HT-29 (cell line): ENCODE results near the gene KLHL30. TPM values are rescaled to one million over a fixed set of nuclear protein-coding genes. Genes with fewer than 3 reads are reported as not detected.

Source experiments
- DNase-seq: peaks from one replicate; pipeline ENCODE4 v3.0.0-alpha.2; 2015; ENCODE audit warnings: low spot score
- total RNA-seq: library from RNA; depleted of rRNA; stranded (reverse); fragments of >200 nt; shearing (Covaris generic); gene quantifications from 2 replicates; pipeline ENCODE4 v1.2.3, GENCODE V29; 2014

The KLHL30 gene
- total RNA-seq, 1 experiment from 2014 or later: 1.7 TPM

- DNase-seq: no peak
Observed at GRCh38 chr2:238148981-238149380, 10.5 kb downstream of the KLHL30 start.

- no peak for DNase-seq
Observed at GRCh38 chr2:238149841-238150572, 11.5 kb downstream of the KLHL30 start.

DNA sequence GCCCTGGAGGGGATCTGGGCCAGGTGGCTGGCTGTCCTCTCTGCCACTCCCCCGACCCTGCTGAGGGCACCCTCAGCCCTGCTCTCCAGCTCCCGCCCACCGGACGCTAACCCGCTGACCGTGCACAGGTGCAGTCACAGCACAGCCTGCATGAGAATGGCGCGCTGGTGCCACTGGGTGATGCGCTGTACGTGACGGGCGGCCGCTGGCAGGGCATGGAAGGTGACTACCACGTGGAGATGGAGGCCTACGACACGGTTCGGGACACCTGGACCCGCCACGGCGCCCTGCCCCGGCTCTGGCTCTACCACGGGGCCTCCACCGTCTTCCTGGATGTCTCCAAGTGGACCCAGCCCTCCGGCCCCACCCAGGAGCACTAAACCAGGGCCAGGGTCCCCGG lies 12.2 kb downstream of the KLHL30 start:
- no peak for DNase-seq

DNA sequence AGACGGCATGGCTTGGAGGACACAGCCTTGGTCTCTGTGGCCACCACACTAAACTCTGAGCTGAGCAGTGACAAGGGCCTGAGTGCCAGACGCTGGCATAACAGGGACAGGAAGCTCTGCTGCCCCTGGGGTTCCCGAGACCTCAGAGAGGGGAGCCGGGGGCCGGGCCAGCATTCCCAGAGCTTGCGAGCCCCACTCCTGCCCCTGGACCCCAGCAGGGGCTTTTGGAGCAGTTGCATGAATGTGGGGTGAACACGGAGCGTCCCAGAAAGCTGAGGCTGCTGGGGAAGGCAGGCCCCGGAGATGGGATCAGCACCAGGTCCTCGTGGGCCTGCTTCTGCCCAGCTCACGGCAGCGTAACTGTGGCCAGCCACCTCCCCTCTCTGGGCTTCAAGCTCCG lies 12.7 kb downstream of the KLHL30 start:
- no peak for DNase-seq

DNA sequence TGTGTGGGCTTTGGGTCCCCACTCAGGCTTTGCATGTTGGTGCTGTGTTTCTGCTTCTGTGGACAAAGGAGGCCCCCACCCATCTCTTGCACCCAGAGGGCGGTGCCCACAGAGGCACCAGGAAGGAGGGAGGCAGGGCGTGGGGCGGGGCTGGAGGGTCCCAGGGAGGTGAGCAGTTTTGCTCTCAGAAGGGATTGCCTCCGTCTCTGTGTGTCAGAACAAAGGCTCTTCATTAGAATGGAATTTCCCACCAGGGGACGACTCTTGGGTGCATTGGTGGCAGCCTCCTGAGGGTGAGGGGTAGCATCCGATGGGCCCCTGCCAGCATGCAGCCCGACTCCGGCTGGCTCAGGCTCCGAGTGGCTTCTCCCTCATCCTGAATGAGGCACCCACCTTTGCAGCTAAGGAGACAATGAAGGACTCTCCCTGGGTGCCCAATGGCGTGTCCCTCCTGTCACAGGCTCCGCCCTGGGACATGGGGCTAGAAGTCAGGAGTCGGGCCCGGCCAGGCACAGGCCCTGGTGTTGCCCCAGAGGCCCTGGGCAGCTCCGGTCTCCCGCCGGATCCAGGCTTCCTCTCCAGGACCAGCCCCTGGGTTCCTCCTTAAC lies 13.3 kb downstream of the KLHL30 start:
- DNase-seq: no peak

DNA sequence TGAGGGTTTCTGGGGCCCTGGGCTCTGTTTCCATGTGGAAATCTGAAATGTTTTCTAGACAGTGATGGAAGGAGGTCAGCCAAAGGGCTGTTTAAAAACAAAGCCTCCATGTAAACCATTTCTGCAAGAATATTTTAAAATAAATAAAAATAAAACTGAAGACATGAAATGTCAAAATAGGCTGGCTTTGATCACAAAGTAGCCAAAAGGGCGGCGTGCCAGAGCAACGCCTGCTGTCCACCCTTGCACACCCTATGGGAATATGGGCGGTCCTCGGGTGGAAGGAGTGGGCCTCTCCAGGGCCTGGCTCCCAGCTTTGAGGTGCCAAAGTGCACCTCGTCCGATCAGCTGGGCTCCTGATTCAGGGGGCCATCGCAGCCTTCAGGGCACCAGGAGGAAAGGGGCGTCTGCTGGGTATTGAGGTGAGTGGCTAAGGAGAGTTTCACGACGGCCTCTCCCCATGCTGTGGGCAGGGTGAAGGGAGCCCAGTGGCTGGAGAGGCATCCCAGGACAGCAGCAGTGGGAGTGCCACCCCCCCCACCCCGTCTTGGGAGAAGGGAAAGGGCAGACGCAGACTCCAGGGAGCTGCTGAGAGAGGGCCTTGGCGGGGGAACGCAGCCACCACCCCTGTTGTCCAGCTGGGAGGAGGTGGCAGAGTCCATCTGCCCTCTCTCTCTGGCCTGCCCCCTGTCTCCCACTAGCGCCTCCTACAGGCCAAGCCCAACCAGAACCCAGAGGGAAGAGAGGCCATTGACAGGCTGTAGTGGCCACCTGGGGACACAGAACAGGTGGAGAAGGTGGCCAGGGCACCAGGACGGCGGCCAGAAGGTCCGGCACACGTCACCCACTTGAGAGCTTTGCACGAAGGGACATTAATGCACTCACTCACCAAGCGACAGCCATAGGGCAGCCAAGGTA lies 14.6 kb downstream of the KLHL30 start:
- DNase-seq: no peak

DNA sequence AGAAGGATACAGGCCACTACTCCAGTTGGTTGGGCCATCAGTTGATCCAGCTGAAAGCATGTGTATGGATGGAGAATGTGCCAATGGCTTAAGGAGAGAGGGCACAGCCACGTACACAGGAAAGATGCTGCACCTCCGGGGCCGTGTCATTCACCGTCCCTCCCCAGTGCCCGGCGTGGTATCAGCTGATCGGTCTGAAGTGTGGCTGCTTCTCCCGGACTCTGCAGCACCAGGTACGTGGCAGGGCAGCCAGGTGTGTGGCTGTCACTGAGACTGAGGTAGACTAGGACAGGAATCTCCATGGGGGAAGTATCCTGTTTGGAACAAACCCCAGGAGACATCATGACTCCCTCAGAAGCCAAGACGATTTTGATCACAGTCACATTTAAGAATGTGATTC lies 16.1 kb downstream of the KLHL30 start:
- DNase-seq: no peak

DNA sequence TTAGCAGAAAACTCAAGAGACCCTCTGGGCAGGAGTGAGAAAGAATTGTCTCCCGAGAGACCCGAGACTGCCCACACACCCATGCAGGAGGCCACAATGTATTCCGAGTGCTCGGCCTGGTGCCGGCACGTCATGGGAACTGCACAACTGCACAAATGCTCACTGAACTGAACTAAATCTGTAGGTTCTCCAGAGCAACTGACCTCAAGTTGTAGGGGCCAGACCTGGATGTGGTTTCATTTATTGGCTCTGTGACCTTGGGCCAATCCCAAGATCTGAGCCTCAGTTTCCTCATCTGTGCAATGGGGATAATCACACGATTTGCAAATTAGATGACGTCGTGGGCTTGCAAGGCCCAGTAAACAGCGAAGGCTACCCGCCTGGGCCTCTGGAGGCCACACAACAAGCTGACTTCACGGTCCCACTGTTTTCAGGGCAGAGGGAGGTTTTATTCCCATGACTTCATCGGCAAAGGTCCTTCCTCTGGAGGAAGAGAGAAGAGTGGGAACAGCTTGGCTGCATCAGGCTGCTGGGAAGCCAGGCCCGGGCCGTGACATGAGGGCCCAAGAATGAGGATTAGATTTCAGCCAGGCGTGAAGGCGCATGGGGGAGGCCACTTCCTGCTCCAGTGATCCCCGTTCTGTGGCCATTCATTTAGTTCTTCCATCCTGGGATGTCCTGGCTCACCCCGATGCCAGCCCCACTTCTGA lies 16.7 kb downstream of the KLHL30 start:
- DNase-seq: no peak

GRCh38 chr2:238155761-238156694 lies 17.6 kb downstream of the KLHL30 start:
- no peak for DNase-seq

- no peak for DNase-seq
Observed at GRCh38 chr2:238157506-238158017, 19.1 kb downstream of the KLHL30 start.

DNA sequence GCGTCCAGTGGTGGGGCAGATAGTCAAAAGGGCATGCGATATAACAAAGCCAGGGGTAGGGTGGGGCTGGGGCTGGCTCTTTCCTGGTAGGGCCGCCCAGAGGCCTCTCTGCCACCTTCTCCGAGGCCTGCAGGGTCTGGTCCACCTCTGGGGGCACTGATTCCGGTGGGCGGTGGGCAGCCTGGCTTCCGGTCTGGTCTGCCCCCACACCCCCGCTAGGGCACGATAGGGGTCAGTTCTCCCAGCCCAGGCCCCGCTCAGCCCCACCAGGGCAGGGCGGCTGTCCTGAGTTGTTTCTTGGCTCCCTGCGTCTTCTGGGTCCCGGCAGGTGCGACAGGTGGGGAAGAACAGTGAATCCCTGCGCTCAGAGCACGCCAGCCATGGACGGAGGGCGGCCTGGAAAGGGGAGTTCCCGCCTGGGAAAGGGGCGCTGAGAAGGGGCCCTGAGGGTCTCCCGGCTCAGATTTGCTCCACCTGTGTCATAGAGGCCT lies 19.6 kb downstream of the KLHL30 start:
- no peak for DNase-seq

DNA sequence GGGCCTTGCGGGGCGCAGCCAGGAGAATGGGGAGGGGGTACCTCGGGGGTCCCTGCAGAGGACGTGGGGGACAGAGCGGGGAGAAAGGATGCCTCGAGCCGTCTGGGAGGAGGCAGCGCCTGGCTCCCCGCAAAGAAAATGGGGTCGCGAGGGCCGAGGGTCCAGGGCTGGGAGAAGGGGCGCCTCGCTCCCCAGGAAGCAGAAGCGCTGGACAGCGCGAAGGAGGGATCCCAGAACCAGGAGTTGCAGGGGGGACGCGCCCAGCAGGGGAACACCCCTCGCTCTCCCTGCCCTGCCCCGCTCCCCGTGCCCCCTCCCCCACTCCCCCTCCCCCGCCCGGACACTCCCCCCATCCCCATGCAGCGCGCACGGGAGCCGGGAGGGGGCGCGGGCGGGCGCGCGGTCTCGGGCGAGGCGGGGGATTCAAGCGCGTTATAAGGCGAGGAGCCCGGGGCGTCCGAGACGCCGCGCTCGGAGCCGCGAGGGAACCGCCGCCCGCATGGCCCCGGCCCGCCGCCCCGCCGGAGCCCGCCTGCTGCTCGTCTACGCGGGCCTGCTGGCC lies 20.1 kb downstream of the KLHL30 start, which contains the start of gene ERFE:
Gene ERFE, plus strand, starts transcription at position 462 of the 562 bp plus-strand sequence. Its CDS starts 38 bp downstream, at position 500.
- DNase-seq: peak; percentile 39

GRCh38 chr2:238159071-238159539 lies 20.6 kb downstream of the KLHL30 start:
- DNase-seq: no peak

- no peak for DNase-seq
Observed at GRCh38 chr2:238159661-238160205, 21.3 kb downstream of the KLHL30 start.

DNA sequence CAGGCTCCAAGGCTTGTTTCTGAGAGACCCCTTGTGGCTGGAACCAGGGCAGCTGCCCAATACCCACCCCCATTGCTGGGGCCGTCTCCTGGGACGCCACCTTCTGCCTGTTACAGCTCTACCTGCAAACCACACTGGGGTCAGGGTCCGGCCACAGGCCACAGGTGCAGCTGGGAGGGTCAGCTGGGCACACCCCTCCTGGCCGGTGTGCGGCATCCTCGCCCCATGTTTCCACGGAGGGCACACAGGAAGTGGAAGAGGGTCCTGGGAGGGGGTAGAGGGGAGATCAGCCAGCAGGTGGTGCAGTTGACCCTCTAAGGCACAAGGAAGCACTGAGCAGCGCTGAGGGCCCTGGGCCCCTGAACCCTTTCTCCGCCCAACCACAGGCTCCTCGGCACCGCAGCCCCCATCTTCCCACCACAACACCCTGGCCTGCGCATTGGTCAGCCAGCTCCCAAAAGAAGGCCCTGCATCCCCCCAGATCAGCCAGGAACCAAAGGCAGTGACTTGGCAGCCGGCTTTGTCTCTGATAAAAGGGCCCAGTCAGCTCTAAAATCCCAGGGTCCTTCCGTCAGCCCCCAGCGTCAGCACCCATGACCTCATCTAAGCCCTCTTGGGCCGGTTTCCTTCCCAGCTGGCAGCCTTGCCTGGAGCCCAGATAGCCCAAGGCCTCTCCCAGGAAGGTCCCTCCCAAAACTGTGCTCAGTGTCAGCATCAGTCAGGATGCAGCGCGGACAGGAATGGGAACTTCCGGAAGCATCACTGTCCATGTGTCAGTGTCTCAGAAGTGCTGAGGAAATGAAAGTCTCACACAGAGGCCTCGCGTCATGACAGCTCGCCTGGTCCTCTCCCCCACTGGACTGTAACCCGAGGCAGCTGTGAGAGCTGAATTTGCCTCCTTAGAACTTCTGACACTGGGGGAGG lies 22.0 kb downstream of the KLHL30 start:
- no peak for DNase-seq

- no peak for DNase-seq
Observed at GRCh38 chr2:238161291-238162051, 23.0 kb downstream of the KLHL30 start.

DNA sequence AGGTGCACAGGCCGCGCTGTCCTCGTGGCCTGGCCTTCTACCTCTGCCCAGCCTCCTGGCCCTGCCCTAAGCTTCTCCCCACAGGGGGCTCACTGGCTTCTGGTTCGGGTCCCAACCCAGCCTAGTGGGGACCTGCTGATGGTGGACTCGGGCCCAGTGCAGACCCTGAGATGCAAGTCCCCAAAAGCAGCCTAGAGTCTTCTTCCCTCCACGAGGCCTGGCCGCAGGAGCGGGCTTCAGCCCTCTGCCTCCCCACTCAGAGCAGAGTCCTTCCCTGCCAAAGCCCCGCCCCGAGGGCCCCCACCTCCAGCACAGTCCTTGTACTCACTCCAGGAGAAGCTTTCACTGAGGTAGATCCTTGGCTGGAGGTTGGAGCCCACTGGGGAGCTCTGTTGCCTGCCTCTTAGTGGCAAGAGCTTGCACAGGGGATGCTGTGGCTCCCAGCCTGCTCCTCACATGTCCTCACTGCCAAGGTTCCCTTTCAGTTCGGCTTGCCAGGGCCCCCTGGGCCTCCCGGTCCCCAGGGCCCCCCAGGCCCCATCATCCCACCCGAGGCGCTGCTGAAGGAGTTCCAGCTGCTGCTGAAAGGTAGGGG lies 23.9 kb downstream of the KLHL30 start:
- no peak for DNase-seq
